AG04450 (cell line): ENCODE results near the gene FANCF. TPM values are rescaled to one million over a fixed set of nuclear protein-coding genes. Genes with fewer than 3 reads are reported as not detected.
A peak's percentile ranks its signal among the peaks of the same experiment; 100 is the strongest.

Experiments
- CTCF ChIA-PET: fragments of 300-600, 350-600 bp; formaldehyde crosslinking; extraction: SDS; loops from one replicate; lab custom pipeline; 2022; ENCODE audit warnings: antibody characterized with exemption, inconsistent platforms; lab: Charles Lee
- POLR2A ChIA-PET: fragments of 350-600 bp; formaldehyde crosslinking; extraction: SDS; loops from one replicate; lab custom pipeline; 2021; ENCODE audit warnings: antibody characterized with exemption, inconsistent platforms; lab: Yijun Ruan, JAX
- DNase-seq: peaks from one replicate; pipeline ENCODE4 v3.0.0-alpha.2; 2011; ENCODE audit warnings: low read depth, low spot score
- H3K27ac ChIP-seq: one replicate; pipeline ENCODE4 v1.5.1; 2012; ENCODE audit warnings: low read depth, low read length, control low read depth
- H3K27me3 ChIP-seq: one replicate; pipeline ENCODE4 v1.6.0; 2012; ENCODE audit warnings: low read length; ENCODE audit not compliant: control insufficient read depth, insufficient read depth
- H3K4me3 ChIP-seq: 2 replicates; pipeline ENCODE4 v1.5.1; 2011; ENCODE audit warnings: mild to moderate bottlenecking, low read depth, low read length, control low read depth
- H3K9me3 ChIP-seq: 2 replicates; pipeline ENCODE4 v1.5.1; 2012; ENCODE audit warnings: low read length; ENCODE audit not compliant: control insufficient read depth, insufficient read depth
- polyA plus RNA-seq: library from polyadenylated mRNA; depleted of rRNA; stranded (reverse); fragments of >200 nt; gene quantifications from 2 replicates; pipeline ENCODE4 v1.2.3, GENCODE V29; 2011
- TF ChIP-seq, protein P1 (sequence below): IDR thresholded peaks from 2 replicates; pipeline ENCODE4 v1.5.1; 2011; ENCODE audit warnings: low read depth, low read length, control low read depth, inconsistent platforms

FANCF gene
- polyA plus RNA-seq, 1 experiment, result 6.4 TPM

DNA sequence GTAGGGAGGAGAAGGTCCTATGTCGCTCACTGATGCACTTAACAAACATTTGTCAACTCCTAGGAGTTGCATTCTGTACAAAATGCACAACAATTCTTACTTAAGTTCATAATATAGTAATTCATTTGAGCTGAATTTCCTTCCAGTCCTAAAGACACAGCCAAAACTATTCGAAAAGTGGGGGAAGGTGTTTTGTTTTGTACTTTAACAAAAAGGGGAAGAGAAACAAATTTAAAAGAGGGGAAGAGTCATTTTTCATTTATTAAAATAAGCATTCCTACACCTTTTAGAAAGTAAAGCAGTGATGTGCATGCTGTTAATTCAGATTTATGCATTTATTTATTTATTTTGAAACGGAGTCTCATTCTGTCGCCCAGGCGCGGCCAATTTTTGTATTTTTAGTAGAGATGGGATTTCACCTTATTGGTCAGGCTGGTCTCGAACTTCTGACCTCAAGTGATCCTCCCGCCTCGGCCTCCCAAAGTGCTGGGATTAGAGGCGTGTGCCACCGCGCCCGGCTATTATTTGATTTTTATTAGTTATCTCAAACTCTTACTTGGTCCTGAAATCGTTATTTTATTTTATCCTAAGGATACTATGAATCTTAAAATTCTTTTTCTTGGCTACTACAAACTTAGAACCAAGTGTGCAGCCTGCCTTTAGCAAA, 1.1 kb upstream of the FANCF start:
- no peaks in the 10 kb centered on the region for H3K27me3 ChIP-seq
- no peak for DNase-seq
- POLR2A ChIA-PET, result no interaction called here
- no peak overlapping the region for H3K27ac ChIP-seq
- CTCF ChIA-PET, result interaction anchor here (1.2 kb wide), 1 partner anchor 161 kb away, joined by 6 read pairs; no protein-coding TSS in a partner anchor
- H3K4me3 ChIP-seq, result no peak overlapping the region
- H3K9me3 ChIP-seq, result peaks cover 3% of the 10 kb centered on the region; the same call in 1 of the 2 replicates
- TF ChIP-seq, protein P1, sequence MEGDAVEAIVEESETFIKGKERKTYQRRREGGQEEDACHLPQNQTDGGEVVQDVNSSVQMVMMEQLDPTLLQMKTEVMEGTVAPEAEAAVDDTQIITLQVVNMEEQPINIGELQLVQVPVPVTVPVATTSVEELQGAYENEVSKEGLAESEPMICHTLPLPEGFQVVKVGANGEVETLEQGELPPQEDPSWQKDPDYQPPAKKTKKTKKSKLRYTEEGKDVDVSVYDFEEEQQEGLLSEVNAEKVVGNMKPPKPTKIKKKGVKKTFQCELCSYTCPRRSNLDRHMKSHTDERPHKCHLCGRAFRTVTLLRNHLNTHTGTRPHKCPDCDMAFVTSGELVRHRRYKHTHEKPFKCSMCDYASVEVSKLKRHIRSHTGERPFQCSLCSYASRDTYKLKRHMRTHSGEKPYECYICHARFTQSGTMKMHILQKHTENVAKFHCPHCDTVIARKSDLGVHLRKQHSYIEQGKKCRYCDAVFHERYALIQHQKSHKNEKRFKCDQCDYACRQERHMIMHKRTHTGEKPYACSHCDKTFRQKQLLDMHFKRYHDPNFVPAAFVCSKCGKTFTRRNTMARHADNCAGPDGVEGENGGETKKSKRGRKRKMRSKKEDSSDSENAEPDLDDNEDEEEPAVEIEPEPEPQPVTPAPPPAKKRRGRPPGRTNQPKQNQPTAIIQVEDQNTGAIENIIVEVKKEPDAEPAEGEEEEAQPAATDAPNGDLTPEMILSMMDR, result no peak

DNA sequence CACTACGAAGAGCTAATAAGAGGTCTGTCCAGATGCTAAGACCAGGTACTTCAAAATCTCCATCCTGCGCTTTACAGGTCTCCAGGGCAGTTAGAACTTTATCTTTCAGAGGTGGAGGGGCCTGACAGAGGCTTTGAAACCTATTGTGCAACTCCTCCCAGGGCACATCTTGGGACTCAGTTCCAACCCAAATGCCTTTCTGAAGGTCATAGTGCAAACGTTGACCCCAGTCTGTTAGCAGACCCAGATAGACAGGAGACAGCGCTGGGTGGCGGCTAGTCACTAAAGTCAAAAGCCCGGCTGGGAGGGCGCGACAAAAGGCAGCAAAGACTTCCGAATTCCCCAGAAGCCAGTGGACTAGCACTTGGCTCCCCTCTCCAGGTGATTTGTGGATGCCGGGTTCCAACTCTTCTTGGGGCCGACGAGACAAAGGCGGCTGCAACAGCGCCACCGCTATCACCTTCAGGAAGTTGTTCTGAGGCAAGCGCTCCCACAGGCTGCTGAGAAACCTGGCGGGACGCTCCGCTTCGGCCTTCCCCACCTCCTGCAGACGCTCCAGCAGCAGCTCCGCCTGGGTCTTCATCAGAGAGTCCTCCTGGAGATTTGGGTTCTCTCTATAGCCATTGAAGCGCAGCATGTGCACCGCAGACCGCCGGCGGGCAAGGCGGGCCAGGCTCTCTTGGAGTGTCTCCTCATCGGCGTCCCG, 728 bp downstream of the FANCF start:
- Histone ChIP-seq H3K27ac (peak overlapping the region; percentile 88), H3K4me3 (peak overlapping the region; percentile 91), H3K9me3 (peaks cover 3% of the 10 kb centered on the region; the same call in 1 of the 2 replicates), H3K27me3 (no peaks in the 10 kb centered on the region)
- no peak for DNase-seq
- ChIA-PET CTCF (interaction anchor here (0.6 to 2.0 kb wide), 4 partner anchors 8 to 576 kb away, joined by 3 to 4 read pairs (median 4); no protein-coding TSS in a partner anchor), POLR2A (no interaction called here)
- TF ChIP-seq, protein P1, result peak; percentile 52

DNA sequence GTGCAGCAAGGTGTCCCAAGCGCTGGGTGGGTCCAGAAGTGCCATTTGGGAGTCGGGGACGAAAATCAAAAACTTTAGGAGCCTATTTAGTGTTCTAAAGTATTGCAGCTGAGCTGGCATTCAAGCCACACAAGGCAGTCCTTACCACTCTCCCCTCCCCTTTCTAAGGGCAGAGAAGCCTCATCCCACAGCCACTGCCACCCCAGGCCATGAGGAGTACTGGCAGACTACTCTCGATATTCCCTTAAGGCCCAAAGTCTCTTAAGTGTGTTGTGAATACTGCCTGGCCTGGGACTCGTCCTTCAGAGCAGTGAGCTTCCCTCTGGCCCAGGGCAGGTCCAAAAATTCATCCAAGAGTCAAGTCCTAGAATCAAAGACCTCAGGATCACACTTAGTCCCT, 7.8 kb downstream of the FANCF start:
- Histone ChIP-seq H3K27me3 (peaks cover 2% of the 10 kb centered on the region), H3K4me3 (no peak overlapping the region), H3K9me3 (no peaks in the 10 kb centered on the region), H3K27ac (no peak overlapping the region)
- TF ChIP-seq, protein P1, result no peak
- DNase-seq, result no peak
- CTCF ChIA-PET, result no interaction called here
- POLR2A ChIA-PET, result no interaction called here

DNA sequence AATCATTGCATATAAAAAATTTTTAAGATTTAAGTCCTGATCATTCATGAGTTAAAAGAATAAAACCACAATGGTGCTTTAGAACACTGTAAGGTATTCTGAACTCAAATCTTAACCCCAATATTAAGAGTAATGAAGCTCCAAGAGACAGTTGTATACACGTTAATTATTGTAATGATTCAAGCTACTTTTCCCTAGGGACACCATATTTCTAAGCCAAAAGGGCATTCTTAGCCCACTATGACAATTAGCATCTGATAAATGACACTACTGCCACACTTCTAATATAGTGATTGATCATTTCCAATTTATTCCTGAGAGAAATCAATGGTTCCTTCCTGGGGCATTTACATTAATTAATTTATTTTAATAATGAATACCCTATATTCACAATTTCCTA, 21.7 kb downstream of the FANCF start:
- TF ChIP-seq, protein P1, result no peak
- ChIA-PET CTCF (no interaction called here), POLR2A (no interaction called here)
- H3K4me3 ChIP-seq, result no peak overlapping the region
- H3K27me3 ChIP-seq, result no peaks in the 10 kb centered on the region
- H3K27ac ChIP-seq, result no peak overlapping the region
- DNase-seq, result no peak
- H3K9me3 ChIP-seq, result no peaks in the 10 kb centered on the region

DNA sequence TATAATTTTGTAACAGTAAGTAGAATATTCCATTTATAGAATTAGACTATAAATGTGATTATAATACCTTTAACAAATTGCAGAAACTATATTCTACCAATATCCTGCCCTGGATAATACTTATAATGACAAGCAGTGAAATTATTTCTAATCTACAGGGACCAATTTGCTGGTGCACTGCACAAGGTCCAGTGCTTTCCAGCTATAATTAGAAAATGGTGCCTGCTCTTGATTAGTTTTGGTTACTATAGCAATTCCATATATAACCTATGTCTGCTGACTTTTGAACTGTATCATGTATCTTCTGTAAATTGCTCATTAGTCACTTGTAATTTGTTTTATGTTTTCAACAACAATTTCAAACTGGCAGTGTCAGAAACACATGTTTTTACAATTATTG, 23.1 kb downstream of the FANCF start:
- POLR2A ChIA-PET, result no interaction called here
- CTCF ChIA-PET, result no interaction called here
- no peaks in the 10 kb centered on the region for H3K9me3 ChIP-seq
- TF ChIP-seq, protein P1, result no peak
- no peak overlapping the region for H3K27ac ChIP-seq
- no peak for DNase-seq
- no peaks in the 10 kb centered on the region for H3K27me3 ChIP-seq
- no peak overlapping the region for H3K4me3 ChIP-seq
